K562 (cell line): ENCODE data around the gene EVL. TPM values are rescaled to one million over a fixed set of nuclear protein-coding genes. Genes with fewer than 3 reads are reported as not detected.

ENCODE experiments used
- ARNT ChIP-seq, 2 experiments: fragments of 450-650 bp; IDR thresholded peaks; 2 replicates each; pipeline ENCODE4 v1.6.1; 2016; ENCODE audit warnings: mild to moderate bottlenecking in 1 of 2
- ASH1L ChIP-seq: fragments of 450-650 bp; IDR thresholded peaks from 2 replicates; pipeline ENCODE4 v1.6.1; 2018; ENCODE audit warnings: borderline replicate concordance, mild to moderate bottlenecking, low read depth; ENCODE audit not compliant: partially characterized antibody
- CAMTA2 ChIP-seq: fragments of 250-450 bp; sonication (Bioruptor Pico); conservative IDR thresholded peaks from 2 replicates; pipeline ENCODE4 v1.5.1; 2022
- CCAR2 ChIP-seq: fragments of 200-400 bp; formaldehyde crosslinking; IDR thresholded peaks from 2 replicates; pipeline ENCODE4 v1.6.1; 2017; ENCODE audit warnings: mild to moderate bottlenecking, low read depth, low read length
- CREB3 ChIP-seq: fragments of 450-650 bp; conservative IDR thresholded peaks from 2 replicates; pipeline ENCODE4 v1.6.1; 2016; ENCODE audit warnings: missing genetic modification characterization, low read depth, mild to moderate bottlenecking, missing compliant biosample characterization, moderate library complexity
- E2F1 ChIP-seq: sonication (generic); formaldehyde crosslinking; IDR thresholded peaks from 2 replicates; pipeline ENCODE4 v1.8.1; 2023; ENCODE audit warnings: mild to moderate bottlenecking, missing genetic modification reagents, moderate library complexity
- HDAC6 ChIP-seq: IDR thresholded peaks from 2 replicates; pipeline ENCODE4 v1.6.1; 2012; ENCODE audit warnings: low read depth, mild to moderate bottlenecking, control low read depth, inconsistent platforms, low read length, moderate library complexity
- KLF10 ChIP-seq: fragments of 250-450 bp; sonication (Bioruptor Pico); IDR thresholded peaks from 2 replicates; pipeline ENCODE4 v1.6.1; 2021; ENCODE audit warnings: matching md5 sums
- NFIX ChIP-seq: fragments of 250-450 bp; sonication (Bioruptor Pico); IDR thresholded peaks from 2 replicates; pipeline ENCODE4 v1.4.0; 2020; ENCODE audit warnings: low read depth, mild to moderate bottlenecking, moderate library complexity
- PRMT5 ChIP-seq: sonication (generic); formaldehyde crosslinking; IDR thresholded peaks from 2 replicates; pipeline ENCODE4 v1.5.0; 2020; ENCODE audit warnings: missing genetic modification reagents
- RFX1 ChIP-seq: fragments of 450-650 bp; IDR thresholded peaks from 2 replicates; pipeline ENCODE4 v1.6.1; 2016; ENCODE audit warnings: mild to moderate bottlenecking, moderate library complexity
- SMAD4 ChIP-seq: fragments of 250-450 bp; sonication (Bioruptor Pico); conservative IDR thresholded peaks from 2 replicates; pipeline ENCODE4 v1.8.0; 2021; ENCODE audit warnings: inconsistent platforms, mild to moderate bottlenecking, moderate library complexity
- TAF9B ChIP-seq: fragments of 450-650 bp; IDR thresholded peaks from 2 replicates; pipeline ENCODE4 v1.6.1; 2018; ENCODE audit warnings: mild to moderate bottlenecking; ENCODE audit not compliant: partially characterized antibody
- TAL1 ChIP-seq: fragments of 450-650 bp; IDR thresholded peaks from 2 replicates; pipeline ENCODE4 v1.6.1; 2016; ENCODE audit warnings: mild to moderate bottlenecking
- TSC22D4 ChIP-seq: fragments of 450-650 bp; IDR thresholded peaks from 2 replicates; pipeline ENCODE4 v1.6.1; 2016; ENCODE audit warnings: missing genetic modification characterization, missing biosample characterization, control low read depth
- U2AF2 ChIP-seq: fragments of 200-400 bp; formaldehyde crosslinking; optimal IDR thresholded peaks from 2 replicates; pipeline ENCODE3; 2017; ENCODE audit warnings: low read depth, mild to moderate bottlenecking, low read length
- ZNF644 ChIP-seq: fragments of 200-800 bp; sonication (Bioruptor generic); IDR thresholded peaks from 2 replicates; pipeline ENCODE4 v1.6.1; 2016; ENCODE audit warnings: low read depth, missing genetic modification characterization, missing compliant biosample characterization
- polyA plus RNA-seq, 8 experiments: library from polyadenylated mRNA; depleted of rRNA in 4 of 8; stranded (reverse) in 5 of 8; unstranded in 3 of 8; fragments of >200 nt; fragmentation: Nextera tagmentation in 2 of 8; fragmentation: Illumina TruSeq in 1 of 8; extraction: Ambion mirVana in 2 of 8; extraction: Trizol in 1 of 8; gene quantifications; 2 replicates each; pipeline versions ENCODE4 v1.2.1 to v1.2.3, GENCODE V29; 2011 to 2014; ENCODE audit warnings: inconsistent platforms in 1 of 8, missing spikeins in 1 of 8
- total RNA-seq, 7 experiments: library from RNA; depleted of rRNA in 6 of 7; stranded (reverse); fragments of >200 nt in 6 of 7; fragmentation: Illumina TruSeq in 2 of 7; extraction: Trizol in 2 of 7; gene quantifications; 2 replicates each; pipeline versions ENCODE4 v1.2.1 to v1.2.3, GENCODE V29; 2011 to 2021; ENCODE audit warnings: low replicate concordance in 1 of 7
- TF ChIP-seq, protein P1 (sequence below): sonication (generic); formaldehyde crosslinking; IDR thresholded peaks from 2 replicates; pipeline ENCODE4 v1.8.1; 2022; ENCODE audit warnings: missing genetic modification reagents
- TF ChIP-seq, protein P2 (sequence below): IDR thresholded peaks from 2 replicates; pipeline ENCODE4 v1.6.1; 2014; ENCODE audit warnings: antibody characterized with exemption
- TF ChIP-seq, protein P3 (sequence below), 2 experiments: fragments of 150-350 bp in 1 of 2; IDR thresholded peaks; 2 replicates each; pipeline ENCODE4 v1.6.1; 2012 to 2016; ENCODE audit warnings: low read depth in 2 of 2, low read length in 2 of 2, mild to moderate bottlenecking in 1 of 2, moderate library complexity in 1 of 2

EVL gene
- total and polyA plus RNA-seq, 9 of the 15 experiments (the other 6 are each of a cell fraction or from before 2014, with no cell fraction given): 2.9 to 43.4 (median 23.9) TPM

GRCh38 chr14:100192672-100193416 lies 127.6 kb downstream of the EVL start (continued):
- TF ChIP-seq, protein P1, sequence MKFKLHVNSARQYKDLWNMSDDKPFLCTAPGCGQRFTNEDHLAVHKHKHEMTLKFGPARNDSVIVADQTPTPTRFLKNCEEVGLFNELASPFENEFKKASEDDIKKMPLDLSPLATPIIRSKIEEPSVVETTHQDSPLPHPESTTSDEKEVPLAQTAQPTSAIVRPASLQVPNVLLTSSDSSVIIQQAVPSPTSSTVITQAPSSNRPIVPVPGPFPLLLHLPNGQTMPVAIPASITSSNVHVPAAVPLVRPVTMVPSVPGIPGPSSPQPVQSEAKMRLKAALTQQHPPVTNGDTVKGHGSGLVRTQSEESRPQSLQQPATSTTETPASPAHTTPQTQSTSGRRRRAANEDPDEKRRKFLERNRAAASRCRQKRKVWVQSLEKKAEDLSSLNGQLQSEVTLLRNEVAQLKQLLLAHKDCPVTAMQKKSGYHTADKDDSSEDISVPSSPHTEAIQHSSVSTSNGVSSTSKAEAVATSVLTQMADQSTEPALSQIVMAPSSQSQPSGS (CRISPR knock-in tag): no peak
- TF ChIP-seq CCAR2 (no peak), TAF9B (no peak), RFX1 (no peak), E2F1 (peak; percentile 94), SMAD4 (CRISPR knock-in tag) (no peak; the same call in none of the 2 replicates), PRMT5 (CRISPR knock-in tag) (no peak), U2AF2 (no peak), CREB3 (0 out of 2 replicates have a peak, but pooled peaks have one; percentile 42), ASH1L (no peak), ZNF644 (tag) (no peak; the same call in 1 of the 2 replicates), TSC22D4 (tag) (no peak), TAL1 (no peak), CAMTA2 (CRISPR knock-in tag) (no peak), NFIX (CRISPR knock-in tag) (no peak), ARNT (IDR thresholded peaks at IDR 0.05) (no peak), KLF10 (no peak), HDAC6 (no peak)
- TF ChIP-seq, protein P2, sequence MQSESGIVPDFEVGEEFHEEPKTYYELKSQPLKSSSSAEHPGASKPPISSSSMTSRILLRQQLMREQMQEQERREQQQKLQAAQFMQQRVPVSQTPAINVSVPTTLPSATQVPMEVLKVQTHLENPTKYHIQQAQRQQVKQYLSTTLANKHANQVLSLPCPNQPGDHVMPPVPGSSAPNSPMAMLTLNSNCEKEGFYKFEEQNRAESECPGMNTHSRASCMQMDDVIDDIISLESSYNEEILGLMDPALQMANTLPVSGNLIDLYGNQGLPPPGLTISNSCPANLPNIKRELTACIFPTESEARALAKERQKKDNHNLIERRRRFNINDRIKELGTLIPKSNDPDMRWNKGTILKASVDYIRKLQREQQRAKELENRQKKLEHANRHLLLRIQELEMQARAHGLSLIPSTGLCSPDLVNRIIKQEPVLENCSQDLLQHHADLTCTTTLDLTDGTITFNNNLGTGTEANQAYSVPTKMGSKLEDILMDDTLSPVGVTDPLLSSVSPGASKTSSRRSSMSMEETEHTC: peak; percentile 15; the same call in 1 of the 2 replicates
- TF ChIP-seq, protein P3, sequence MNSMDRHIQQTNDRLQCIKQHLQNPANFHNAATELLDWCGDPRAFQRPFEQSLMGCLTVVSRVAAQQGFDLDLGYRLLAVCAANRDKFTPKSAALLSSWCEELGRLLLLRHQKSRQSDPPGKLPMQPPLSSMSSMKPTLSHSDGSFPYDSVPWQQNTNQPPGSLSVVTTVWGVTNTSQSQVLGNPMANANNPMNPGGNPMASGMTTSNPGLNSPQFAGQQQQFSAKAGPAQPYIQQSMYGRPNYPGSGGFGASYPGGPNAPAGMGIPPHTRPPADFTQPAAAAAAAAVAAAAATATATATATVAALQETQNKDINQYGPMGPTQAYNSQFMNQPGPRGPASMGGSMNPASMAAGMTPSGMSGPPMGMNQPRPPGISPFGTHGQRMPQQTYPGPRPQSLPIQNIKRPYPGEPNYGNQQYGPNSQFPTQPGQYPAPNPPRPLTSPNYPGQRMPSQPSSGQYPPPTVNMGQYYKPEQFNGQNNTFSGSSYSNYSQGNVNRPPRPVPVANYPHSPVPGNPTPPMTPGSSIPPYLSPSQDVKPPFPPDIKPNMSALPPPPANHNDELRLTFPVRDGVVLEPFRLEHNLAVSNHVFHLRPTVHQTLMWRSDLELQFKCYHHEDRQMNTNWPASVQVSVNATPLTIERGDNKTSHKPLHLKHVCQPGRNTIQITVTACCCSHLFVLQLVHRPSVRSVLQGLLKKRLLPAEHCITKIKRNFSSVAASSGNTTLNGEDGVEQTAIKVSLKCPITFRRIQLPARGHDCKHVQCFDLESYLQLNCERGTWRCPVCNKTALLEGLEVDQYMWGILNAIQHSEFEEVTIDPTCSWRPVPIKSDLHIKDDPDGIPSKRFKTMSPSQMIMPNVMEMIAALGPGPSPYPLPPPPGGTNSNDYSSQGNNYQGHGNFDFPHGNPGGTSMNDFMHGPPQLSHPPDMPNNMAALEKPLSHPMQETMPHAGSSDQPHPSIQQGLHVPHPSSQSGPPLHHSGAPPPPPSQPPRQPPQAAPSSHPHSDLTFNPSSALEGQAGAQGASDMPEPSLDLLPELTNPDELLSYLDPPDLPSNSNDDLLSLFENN (IDR thresholded peaks at IDR 0.05; ENCODE audit: low read depth in 2 of 2, low read length in 2 of 2): no peak
